WERI-Rb-1 (cell line): ENCODE measurements around the gene FCSK.

Experiments used
- DNase-seq: peaks from one replicate; pipeline ENCODE4 v3.0.0-alpha.2; 2020
- H3K27ac ChIP-seq: fragments of 250-450 bp; sonication (Bioruptor Pico); 2 replicates; pipeline ENCODE4 v1.5.1; 2020; ENCODE audit warnings: mild to moderate bottlenecking, moderate library complexity
- H3K27me3 ChIP-seq: fragments of 250-450 bp; sonication (Bioruptor Pico); 2 replicates; pipeline ENCODE4 v1.5.1; 2021; ENCODE audit warnings: mild to moderate bottlenecking, low read depth, moderate library complexity; ENCODE audit not compliant: insufficient read depth, severe bottlenecking
- H3K36me3 ChIP-seq: fragments of 250-450 bp; sonication (Bioruptor Pico); 2 replicates; pipeline ENCODE4 v1.5.1; 2020; ENCODE audit warnings: mild to moderate bottlenecking, moderate library complexity
- H3K4me3 ChIP-seq: 2 replicates; pipeline ENCODE4 v1.5.1; 2011; ENCODE audit warnings: low read depth, mild to moderate bottlenecking, control low read depth, low read length
- H3K9me3 ChIP-seq: fragments of 250-450 bp; sonication (Bioruptor Pico); 2 replicates; pipeline ENCODE4 v1.5.1; 2021; ENCODE audit warnings: mild to moderate bottlenecking, moderate library complexity; ENCODE audit not compliant: severe bottlenecking
- CTCF ChIP-seq: IDR thresholded peaks from 2 replicates; pipeline ENCODE4 v1.5.1; 2011; ENCODE audit warnings: low read depth, mild to moderate bottlenecking, control low read depth, inconsistent platforms, low read length

The FCSK gene

GRCh38 chr16:70468776-70469525 is 14.6 kb downstream of the FCSK start:
- DNase-seq, result no peak

GRCh38 chr16:70470141-70470926 is 15.9 kb downstream of the FCSK start:
- no peaks in the 10 kb centered on the region for H3K36me3 ChIP-seq
- H3K9me3 ChIP-seq, result no peaks in the 10 kb centered on the region
- no peaks in the 10 kb centered on the region for H3K27me3 ChIP-seq
- TF ChIP-seq CTCF, result no peak
- no peak overlapping the region for H3K4me3 ChIP-seq
- H3K27ac ChIP-seq, result 0 out of 2 replicates have a peak overlapping the region, but pooled peaks have one; percentile 15
- no peak for DNase-seq

More at GRCh38 chr16:70468776-70469525, 14.6 kb downstream of the FCSK start:
- Histone ChIP-seq H3K36me3 (no peaks in the 10 kb centered on the region), H3K4me3 (no peak overlapping the region), H3K27ac (no peak overlapping the region), H3K9me3 (no peaks in the 10 kb centered on the region), H3K27me3 (no peaks in the 10 kb centered on the region)
- TF ChIP-seq CTCF, result no peak

DNA sequence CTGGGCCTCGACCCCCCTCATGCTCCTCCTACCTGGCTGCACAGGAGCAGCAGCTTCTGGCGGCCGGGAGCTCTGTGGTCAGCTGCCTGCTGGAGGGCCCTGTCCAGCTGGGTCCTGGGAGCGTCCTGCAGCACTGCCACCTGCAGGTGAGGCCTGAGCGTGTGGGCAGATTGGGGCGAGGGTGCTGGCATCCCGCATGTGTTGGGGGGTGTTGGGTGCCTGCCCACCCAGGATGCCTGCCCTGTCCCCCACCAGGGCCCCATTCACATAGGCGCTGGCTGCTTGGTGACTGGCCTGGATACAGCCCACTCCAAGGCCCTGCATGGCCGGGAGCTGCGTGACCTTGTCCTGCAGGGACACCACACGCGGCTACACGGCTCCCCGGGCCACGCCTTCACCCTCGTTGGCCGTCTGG is 16.5 kb downstream of the FCSK start:
- peak overlapping the region; percentile 15; the same call in 1 of the 2 replicates for H3K27ac ChIP-seq
- H3K27me3 ChIP-seq, result no peaks in the 10 kb centered on the region
- H3K36me3 ChIP-seq, result no peaks in the 10 kb centered on the region
- no peaks in the 10 kb centered on the region for H3K9me3 ChIP-seq
- no peak overlapping the region for H3K4me3 ChIP-seq
- peak; percentile 83 for DNase-seq
- TF ChIP-seq CTCF, result peak; percentile 94

- Histone ChIP-seq H3K9me3 (no peaks in the 10 kb centered on the region), H3K4me3 (no peak overlapping the region), H3K27ac (no peak overlapping the region), H3K27me3 (no peaks in the 10 kb centered on the region), H3K36me3 (peaks cover 7% of the 10 kb centered on the region)
- no peak for DNase-seq
- TF ChIP-seq CTCF, result no peak
Measured at GRCh38 chr16:70472786-70473433, 18.5 kb downstream of the FCSK start.

DNA sequence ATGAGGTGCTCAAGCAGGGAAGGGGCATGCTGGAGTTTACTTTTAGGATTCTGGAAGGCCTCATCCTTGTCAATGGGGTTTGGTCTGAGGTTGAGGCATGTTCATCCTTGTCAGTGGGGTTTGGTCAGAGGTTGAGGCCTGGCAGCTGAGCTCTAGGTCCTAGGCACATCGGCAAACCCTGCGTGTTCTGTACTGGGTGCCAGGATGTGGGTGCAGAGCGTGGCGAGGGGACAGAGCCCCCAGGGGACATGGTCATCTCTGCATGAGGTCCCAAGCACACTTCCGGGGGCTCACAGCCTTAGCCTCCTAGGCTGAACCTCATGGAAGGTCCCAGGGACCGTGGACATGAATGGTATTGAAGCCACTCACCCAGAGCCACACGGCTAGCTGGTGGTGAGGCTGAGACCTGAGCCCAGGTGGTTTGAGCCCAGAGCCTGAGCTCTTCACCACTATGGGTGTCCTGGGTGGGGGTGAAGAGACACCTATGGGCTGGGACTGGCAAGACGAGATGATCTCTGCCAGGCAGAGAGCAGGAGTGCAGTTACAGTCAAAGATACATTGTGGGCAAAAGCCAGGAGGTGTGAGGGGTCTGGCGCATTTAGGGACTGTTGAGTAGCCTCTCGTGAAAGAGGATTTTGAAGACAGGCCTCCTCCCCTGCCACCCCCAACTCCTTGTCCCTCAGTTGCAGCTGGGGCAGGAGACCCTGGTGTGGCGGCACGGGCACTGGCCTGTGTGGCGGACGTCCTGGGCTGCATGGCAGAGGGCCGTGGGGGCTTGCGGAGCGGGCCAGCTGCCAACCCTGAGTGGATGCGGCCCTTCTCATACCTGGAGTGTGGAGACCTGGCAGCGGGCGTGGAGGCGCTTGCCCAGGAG is 19.3 kb downstream of the FCSK start:
- TF ChIP-seq CTCF, result no peak
- H3K4me3 ChIP-seq, result no peak overlapping the region
- H3K27ac ChIP-seq, result no peak overlapping the region
- H3K36me3 ChIP-seq, result peaks cover 13% of the 10 kb centered on the region
- no peaks in the 10 kb centered on the region for H3K27me3 ChIP-seq
- H3K9me3 ChIP-seq, result no peaks in the 10 kb centered on the region
- no peak for DNase-seq
